ENCODE measurements around the gene POLL. TPM values are rescaled to one million over a fixed set of nuclear protein-coding genes. Genes with fewer than 3 reads are reported as not detected.

POLL gene
- total and polyA plus RNA-seq, 2 experiments from 2014 or later: 17.3 to 24.3 TPM

- TF ChIP-seq, protein P1, sequence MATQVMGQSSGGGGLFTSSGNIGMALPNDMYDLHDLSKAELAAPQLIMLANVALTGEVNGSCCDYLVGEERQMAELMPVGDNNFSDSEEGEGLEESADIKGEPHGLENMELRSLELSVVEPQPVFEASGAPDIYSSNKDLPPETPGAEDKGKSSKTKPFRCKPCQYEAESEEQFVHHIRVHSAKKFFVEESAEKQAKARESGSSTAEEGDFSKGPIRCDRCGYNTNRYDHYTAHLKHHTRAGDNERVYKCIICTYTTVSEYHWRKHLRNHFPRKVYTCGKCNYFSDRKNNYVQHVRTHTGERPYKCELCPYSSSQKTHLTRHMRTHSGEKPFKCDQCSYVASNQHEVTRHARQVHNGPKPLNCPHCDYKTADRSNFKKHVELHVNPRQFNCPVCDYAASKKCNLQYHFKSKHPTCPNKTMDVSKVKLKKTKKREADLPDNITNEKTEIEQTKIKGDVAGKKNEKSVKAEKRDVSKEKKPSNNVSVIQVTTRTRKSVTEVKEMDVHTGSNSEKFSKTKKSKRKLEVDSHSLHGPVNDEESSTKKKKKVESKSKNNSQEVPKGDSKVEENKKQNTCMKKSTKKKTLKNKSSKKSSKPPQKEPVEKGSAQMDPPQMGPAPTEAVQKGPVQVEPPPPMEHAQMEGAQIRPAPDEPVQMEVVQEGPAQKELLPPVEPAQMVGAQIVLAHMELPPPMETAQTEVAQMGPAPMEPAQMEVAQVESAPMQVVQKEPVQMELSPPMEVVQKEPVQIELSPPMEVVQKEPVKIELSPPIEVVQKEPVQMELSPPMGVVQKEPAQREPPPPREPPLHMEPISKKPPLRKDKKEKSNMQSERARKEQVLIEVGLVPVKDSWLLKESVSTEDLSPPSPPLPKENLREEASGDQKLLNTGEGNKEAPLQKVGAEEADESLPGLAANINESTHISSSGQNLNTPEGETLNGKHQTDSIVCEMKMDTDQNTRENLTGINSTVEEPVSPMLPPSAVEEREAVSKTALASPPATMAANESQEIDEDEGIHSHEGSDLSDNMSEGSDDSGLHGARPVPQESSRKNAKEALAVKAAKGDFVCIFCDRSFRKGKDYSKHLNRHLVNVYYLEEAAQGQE (IDR thresholded peaks at IDR 0.05; ENCODE audit: unreplicated experiment): no peak
- no peak for TF ChIP-seq NANOG (IDR thresholded peaks at IDR 0.05; ENCODE audit: borderline replicate concordance)
- TF ChIP-seq CTCF (conservative IDR thresholded peaks at IDR 0.05; ENCODE audit: low read depth in 2 of 2): no peak
- TF ChIP-seq ZNF462 (CRISPR knock-in tag; IDR thresholded peaks at IDR 0.05): no peak
These were observed 58.1 kb downstream of the POLL start (continued) for GRCh38 chr10:101529725-101530553.

All from GM23338 (cell line).